Neural cell (in vitro differentiated cells): Measurements from ENCODE around the gene HPS4.

Experiments
- EP300 ChIP-seq: fragments of 450-650 bp; conservative IDR thresholded peaks from 2 replicates; pipeline ENCODE4 v1.6.1; 2014; ENCODE audit warnings: antibody characterized with exemption, mild to moderate bottlenecking, moderate library complexity; ENCODE audit not compliant: poor library complexity, severe bottlenecking
- EZH2 ChIP-seq: fragments of 200-600, 300-800 bp; shearing (Covaris generic), sonication (generic); IDR thresholded peaks from 2 replicates; pipeline ENCODE4 v1.6.1; 2014; ENCODE audit warnings: antibody characterized with exemption, low read length, borderline replicate concordance, mild to moderate bottlenecking; ENCODE audit not compliant: insufficient read depth, poor library complexity, severe bottlenecking
- MXI1 ChIP-seq: fragments of 450-650 bp; conservative IDR thresholded peaks from 2 replicates; pipeline ENCODE4 v1.6.1; 2014; ENCODE audit warnings: antibody characterized with exemption, mild to moderate bottlenecking; ENCODE audit not compliant: poor library complexity, severe bottlenecking
- POLR2AphosphoS5 ChIP-seq: IDR thresholded peaks from 2 replicates; pipeline ENCODE4 v1.6.1; 2012
- RAD21 ChIP-seq: fragments of 450-650 bp; conservative IDR thresholded peaks from 2 replicates; pipeline ENCODE4 v1.6.1; 2014; ENCODE audit warnings: antibody characterized with exemption, mild to moderate bottlenecking, moderate library complexity
- SMC3 ChIP-seq: fragments of 450-650 bp; conservative IDR thresholded peaks from 2 replicates; pipeline ENCODE4 v1.6.1; 2014; ENCODE audit warnings: antibody characterized with exemption, mild to moderate bottlenecking, moderate library complexity; ENCODE audit not compliant: poor library complexity
- TAF1 ChIP-seq: IDR thresholded peaks from 2 replicates; pipeline ENCODE4 v1.6.1; 2012; ENCODE audit warnings: low read depth
- TF ChIP-seq, protein P1 (sequence below): fragments of 450-650 bp; IDR thresholded peaks from 2 replicates; pipeline ENCODE4 v1.5.1; 2014; ENCODE audit warnings: antibody characterized with exemption, mild to moderate bottlenecking, moderate library complexity; ENCODE audit not compliant: poor library complexity, severe bottlenecking
- TF ChIP-seq, protein P2 (sequence below): IDR thresholded peaks from 2 replicates; pipeline ENCODE4 v1.6.1; 2012; ENCODE audit warnings: borderline replicate concordance

DNA sequence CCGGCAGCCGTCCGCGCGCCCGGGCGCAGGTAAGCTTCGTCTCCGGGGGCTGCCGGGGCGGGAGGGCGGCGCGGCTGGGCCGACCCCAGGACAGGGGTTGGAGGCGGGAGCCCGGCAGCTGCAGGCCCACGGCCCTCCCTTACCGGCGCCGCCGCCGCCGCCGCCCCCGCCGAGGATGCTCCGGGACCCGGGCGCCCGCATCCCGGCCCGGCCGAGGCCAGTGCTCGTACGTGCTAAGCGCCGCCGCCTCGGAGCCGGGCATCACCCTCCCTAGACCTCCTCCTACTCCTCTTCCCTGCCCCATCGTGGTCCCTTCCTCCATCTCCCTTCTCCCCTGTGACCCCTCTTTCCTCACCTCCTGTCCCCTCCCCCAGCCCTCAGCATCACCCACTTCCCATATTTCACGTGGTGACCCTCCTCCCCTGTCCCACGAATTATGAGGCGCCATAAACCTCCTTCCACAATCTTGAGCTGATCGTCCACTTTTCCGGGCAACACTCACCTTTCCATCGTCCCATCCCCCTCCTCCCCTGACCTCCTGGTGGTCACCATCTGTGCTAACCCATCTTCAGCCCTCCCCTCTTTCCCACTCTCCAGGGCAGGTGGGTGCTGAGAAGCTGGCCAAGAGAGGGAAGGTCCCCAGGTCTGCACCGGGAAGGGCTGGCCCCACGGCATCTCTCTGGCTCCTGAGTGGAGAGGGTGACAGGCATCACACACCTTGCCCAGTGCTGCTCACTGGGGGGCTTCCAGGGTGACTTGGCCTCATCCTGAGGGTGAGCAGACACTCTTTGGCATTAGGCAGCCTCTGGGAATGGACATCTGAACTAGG lies 53.9 kb downstream of the HPS4 start:
- TF ChIP-seq, protein P1, sequence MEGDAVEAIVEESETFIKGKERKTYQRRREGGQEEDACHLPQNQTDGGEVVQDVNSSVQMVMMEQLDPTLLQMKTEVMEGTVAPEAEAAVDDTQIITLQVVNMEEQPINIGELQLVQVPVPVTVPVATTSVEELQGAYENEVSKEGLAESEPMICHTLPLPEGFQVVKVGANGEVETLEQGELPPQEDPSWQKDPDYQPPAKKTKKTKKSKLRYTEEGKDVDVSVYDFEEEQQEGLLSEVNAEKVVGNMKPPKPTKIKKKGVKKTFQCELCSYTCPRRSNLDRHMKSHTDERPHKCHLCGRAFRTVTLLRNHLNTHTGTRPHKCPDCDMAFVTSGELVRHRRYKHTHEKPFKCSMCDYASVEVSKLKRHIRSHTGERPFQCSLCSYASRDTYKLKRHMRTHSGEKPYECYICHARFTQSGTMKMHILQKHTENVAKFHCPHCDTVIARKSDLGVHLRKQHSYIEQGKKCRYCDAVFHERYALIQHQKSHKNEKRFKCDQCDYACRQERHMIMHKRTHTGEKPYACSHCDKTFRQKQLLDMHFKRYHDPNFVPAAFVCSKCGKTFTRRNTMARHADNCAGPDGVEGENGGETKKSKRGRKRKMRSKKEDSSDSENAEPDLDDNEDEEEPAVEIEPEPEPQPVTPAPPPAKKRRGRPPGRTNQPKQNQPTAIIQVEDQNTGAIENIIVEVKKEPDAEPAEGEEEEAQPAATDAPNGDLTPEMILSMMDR, result no peak
- TF ChIP-seq EP300, result no peak
- no peak for TF ChIP-seq EZH2
- peak; percentile 30 for TF ChIP-seq MXI1
- TF ChIP-seq POLR2AphosphoS5, result no peak
- TF ChIP-seq SMC3, result no peak
- TF ChIP-seq TAF1, result no peak
- TF ChIP-seq, protein P2, sequence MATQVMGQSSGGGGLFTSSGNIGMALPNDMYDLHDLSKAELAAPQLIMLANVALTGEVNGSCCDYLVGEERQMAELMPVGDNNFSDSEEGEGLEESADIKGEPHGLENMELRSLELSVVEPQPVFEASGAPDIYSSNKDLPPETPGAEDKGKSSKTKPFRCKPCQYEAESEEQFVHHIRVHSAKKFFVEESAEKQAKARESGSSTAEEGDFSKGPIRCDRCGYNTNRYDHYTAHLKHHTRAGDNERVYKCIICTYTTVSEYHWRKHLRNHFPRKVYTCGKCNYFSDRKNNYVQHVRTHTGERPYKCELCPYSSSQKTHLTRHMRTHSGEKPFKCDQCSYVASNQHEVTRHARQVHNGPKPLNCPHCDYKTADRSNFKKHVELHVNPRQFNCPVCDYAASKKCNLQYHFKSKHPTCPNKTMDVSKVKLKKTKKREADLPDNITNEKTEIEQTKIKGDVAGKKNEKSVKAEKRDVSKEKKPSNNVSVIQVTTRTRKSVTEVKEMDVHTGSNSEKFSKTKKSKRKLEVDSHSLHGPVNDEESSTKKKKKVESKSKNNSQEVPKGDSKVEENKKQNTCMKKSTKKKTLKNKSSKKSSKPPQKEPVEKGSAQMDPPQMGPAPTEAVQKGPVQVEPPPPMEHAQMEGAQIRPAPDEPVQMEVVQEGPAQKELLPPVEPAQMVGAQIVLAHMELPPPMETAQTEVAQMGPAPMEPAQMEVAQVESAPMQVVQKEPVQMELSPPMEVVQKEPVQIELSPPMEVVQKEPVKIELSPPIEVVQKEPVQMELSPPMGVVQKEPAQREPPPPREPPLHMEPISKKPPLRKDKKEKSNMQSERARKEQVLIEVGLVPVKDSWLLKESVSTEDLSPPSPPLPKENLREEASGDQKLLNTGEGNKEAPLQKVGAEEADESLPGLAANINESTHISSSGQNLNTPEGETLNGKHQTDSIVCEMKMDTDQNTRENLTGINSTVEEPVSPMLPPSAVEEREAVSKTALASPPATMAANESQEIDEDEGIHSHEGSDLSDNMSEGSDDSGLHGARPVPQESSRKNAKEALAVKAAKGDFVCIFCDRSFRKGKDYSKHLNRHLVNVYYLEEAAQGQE, result no peak
- TF ChIP-seq RAD21, result no peak
